Stimulated activated naive B cell treated with anti-CD40 and anti-IgM and Interleukin-4, amounts not matched to agents 10 μg/mL and 1 μg/mL and 100 μg/mL, for 72 hours (primary cell): ENCODE results near the gene CAMSAP3.

Source experiments
- ATAC-seq, 2 donors: fragments of 150-1000 bp; cut with Tn5 transposase; replicated peaks; 2 replicates each; pipeline ENCODE4 v1.10.0; 2021; ENCODE audit warnings: moderate library complexity in 1 of 2
- DNase-seq: peaks from one replicate; pipeline ENCODE4 v3.0.0; 2021
- H3K27ac Mint-ChIP-seq: one replicate; pipeline ENCODE4 v1.8.0; 2022; ENCODE audit warnings: mild to moderate bottlenecking, mixed read lengths
- H3K27me3 Mint-ChIP-seq, 2 donors: one replicate each; pipeline ENCODE4 v1.8.0; 2022; ENCODE audit warnings: mixed read lengths in 2 of 2
- H3K36me3 Mint-ChIP-seq, 2 donors: one replicate each; pipeline ENCODE4 v1.8.0; 2022; ENCODE audit warnings: mixed read lengths in 2 of 2, mild to moderate bottlenecking in 1 of 2
- H3K4me1 Mint-ChIP-seq, 2 donors: one replicate each; pipeline ENCODE4 v1.8.0; 2022; ENCODE audit warnings: mixed read lengths in 2 of 2, mild to moderate bottlenecking in 1 of 2
- H3K4me3 Mint-ChIP-seq, 2 donors: one replicate each; pipeline ENCODE4 v1.8.0; 2022; ENCODE audit warnings: mild to moderate bottlenecking in 2 of 2, mixed read lengths in 2 of 2, moderate library complexity in 1 of 2
- H3K9me3 Mint-ChIP-seq, 2 donors: one replicate each; pipeline ENCODE4 v1.8.0; 2022; ENCODE audit warnings: mixed read lengths in 2 of 2, mild to moderate bottlenecking in 1 of 2

Gene CAMSAP3

DNA sequence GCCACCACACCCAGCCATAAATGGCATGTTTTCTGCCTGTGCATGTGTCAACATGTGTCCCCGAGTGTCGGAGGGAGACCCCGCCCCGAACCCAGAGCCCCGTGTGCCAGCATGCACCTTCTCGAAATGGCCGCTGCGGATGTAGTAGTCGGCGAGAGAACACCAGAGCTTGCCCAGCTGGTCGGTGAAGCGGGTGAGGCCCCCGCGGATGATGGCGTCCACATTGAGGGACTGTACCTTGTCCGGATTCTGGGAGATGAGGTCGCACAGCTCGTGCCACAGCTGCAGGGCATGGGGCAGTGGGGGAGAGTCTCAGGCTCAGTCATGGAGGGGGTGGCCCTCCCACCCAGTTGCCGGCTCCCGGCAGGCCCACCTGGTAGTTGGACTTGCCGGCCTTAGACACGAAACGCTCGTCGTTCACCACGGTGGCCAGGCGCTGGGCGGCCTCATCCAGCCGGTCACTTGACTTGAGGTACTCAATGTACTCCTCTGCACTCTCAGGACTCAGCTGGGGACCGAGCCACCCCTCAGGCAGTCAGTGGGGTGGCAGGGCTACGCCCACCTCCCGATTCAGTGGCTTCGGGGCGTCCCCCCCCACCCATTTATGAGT is 30.2 kb downstream of the CAMSAP3 start:
- DNase-seq (no peak), ATAC-seq (no peak)
- Mint-ChIP-seq H3K4me1 (peaks cover 28 to 44% of the 10 kb centered on the region in 2 donors), H3K36me3 (peaks cover 32 to 48% of the 10 kb centered on the region in 2 donors), H3K27me3 (no peaks in the 10 kb centered on the region), H3K4me3 (no peak overlapping the region), H3K27ac (no peak overlapping the region), H3K9me3 (no peaks in the 10 kb centered on the region)

DNA sequence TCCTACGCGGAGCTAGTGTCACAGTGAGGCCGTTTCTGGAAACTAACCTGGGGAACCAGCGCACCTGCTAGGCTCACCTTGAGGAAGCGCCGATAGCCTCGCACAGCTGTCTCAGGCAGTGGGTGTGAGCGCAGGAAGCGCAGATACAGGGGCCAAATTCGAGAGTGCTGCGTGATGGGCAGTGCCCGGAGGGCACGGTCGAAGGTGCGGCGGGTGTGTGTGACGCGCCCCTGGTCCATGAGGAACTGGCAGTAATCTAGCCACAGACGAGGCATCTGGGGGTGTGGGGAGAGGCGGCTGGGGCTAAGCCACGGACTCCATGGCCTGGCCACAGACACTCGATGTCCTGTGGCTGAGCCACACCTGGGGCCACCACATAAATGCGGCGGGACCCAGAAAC is 31.5 kb downstream of the CAMSAP3 start:
- Mint-ChIP-seq H3K4me1 (peaks cover 32 to 57% of the 10 kb centered on the region in 2 donors), H3K9me3 (no peaks in the 10 kb centered on the region), H3K36me3 (peaks cover 36 to 43% of the 10 kb centered on the region in 2 donors), H3K4me3 (peak overlapping the region in 1 of 2 donors; percentile 14), H3K27ac (no peak overlapping the region), H3K27me3 (no peaks in the 10 kb centered on the region)
- DNase-seq (no peak), ATAC-seq (no peak)

DNA sequence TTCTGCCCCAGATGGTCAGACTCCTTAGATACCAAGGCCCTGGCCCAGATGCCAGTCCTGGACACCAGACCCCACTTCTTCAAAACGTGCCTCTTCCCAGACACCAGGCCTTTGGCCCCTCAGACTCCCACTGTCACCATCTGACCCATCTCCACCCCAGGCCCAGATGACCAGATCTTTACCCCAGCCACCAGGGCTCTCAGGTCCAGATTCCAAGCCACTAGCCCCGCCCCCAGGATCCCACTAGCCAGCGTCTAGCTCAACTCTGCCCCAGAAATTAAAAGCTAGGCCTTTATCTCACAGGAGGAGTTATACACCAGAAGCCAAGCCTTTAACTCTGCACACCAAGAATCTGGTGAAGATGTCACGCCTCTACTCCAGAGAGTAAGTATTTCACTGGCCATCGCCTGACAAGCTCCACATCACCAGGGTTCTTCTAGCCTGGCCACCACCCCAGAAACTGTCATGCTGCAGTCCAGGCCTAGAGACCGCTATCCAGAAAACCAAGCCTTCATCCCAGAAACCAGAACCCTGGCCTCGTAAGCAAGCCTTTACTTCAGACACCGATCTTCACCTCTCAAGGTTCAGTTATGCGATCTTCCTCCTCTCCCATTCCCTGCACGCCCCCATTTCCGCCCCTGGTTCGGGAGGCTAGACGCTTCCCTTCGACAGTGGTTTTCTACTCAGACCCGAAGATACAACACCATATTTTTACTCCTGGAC is 33.1 kb downstream of the CAMSAP3 start:
- Mint-ChIP-seq H3K4me3 (peak overlapping the region; percentile 96 to 97), H3K36me3 (peaks cover 39 to 43% of the 10 kb centered on the region in 2 donors), H3K27ac (peak overlapping the region; percentile 96), H3K4me1 (peaks cover 35 to 59% of the 10 kb centered on the region in 2 donors), H3K9me3 (no peaks in the 10 kb centered on the region), H3K27me3 (no peaks in the 10 kb centered on the region)
- no peak for DNase-seq
- no peak for ATAC-seq

DNA sequence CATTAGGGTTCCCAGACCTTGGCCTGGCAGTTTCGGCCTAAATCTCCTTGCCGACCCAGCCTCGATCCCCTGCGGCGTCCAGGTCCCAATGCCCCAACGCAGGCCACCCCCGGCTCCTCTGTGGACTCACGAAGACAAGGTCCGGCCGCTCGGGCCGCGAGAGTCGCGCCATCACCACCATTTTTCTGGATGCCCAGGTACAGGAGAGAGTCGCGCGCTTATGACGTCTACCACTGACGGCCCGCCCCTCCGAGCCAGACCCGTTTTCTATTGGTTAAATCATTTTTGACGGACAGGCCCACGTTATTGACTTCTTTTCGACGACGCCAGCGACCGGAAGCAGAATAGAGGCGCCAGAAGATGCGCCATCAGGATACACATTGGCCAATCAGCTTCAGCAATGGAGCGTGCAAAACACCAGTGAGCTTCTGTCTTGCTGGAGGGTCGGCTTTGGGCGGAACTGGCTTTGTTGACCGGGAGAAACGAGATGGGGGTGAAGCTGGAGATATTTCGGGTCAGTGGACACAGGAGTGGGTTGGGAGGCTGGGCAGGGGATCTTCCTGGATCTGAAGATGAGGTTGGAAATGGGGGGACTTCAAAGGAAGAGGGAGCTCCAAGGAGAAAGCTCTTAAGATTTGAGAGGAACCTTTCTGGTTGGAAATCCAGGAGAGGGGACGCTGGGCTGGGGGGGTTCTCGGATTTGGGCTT is 33.8 kb downstream of the CAMSAP3 start, which contains the start of the genes PET100 and XAB2:
TSS of gene PET100 (plus strand) at position 447 of the 708 bp plus-strand sequence. CDS start at position 488, 41 bp downstream.
TSS of gene XAB2 (minus strand) at position 199 of the 708 bp plus-strand sequence. CDS start at position 181, 18 bp downstream.
- Mint-ChIP-seq H3K4me1 (peaks cover 38 to 59% of the 10 kb centered on the region in 2 donors), H3K9me3 (no peaks in the 10 kb centered on the region), H3K27me3 (no peaks in the 10 kb centered on the region), H3K27ac (peak within 1 kb of the TSS; percentile 96), H3K36me3 (peaks cover 36 to 45% of the 10 kb centered on the region in 2 donors), H3K4me3 (peak within 1 kb of the TSS; percentile 96 to 97)
- ATAC-seq (peak; percentile 99 to 100), DNase-seq (peak; percentile 95)

DNA sequence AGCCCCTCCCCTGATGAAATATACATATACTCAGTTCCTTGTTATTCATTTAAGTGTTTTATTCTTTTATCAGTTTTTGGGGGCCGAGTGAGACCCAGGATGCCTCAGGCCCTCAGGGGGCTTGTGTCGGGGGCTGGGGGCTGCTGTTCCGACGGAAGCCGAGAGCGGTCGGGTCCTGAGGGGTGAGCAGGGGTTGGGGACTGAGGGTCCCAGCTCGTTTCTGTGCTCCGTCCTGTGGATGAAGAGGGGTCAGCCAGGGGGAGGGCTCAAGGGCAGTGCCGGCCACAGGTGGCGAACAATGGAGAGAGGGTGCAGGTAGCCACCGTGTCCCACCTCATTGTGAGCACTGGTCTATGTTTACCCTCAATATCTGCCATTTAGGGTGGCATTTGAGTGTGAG is 35.9 kb downstream of the CAMSAP3 start:
- no peak for DNase-seq
- Mint-ChIP-seq H3K27me3 (no peaks in the 10 kb centered on the region), H3K4me1 (peaks cover 44 to 76% of the 10 kb centered on the region in 2 donors), H3K4me3 (peak overlapping the region in 1 of 2 donors; percentile 6), H3K27ac (no peak overlapping the region), H3K36me3 (peaks cover 31 to 38% of the 10 kb centered on the region in 2 donors), H3K9me3 (no peaks in the 10 kb centered on the region)
- no peak for ATAC-seq

DNA sequence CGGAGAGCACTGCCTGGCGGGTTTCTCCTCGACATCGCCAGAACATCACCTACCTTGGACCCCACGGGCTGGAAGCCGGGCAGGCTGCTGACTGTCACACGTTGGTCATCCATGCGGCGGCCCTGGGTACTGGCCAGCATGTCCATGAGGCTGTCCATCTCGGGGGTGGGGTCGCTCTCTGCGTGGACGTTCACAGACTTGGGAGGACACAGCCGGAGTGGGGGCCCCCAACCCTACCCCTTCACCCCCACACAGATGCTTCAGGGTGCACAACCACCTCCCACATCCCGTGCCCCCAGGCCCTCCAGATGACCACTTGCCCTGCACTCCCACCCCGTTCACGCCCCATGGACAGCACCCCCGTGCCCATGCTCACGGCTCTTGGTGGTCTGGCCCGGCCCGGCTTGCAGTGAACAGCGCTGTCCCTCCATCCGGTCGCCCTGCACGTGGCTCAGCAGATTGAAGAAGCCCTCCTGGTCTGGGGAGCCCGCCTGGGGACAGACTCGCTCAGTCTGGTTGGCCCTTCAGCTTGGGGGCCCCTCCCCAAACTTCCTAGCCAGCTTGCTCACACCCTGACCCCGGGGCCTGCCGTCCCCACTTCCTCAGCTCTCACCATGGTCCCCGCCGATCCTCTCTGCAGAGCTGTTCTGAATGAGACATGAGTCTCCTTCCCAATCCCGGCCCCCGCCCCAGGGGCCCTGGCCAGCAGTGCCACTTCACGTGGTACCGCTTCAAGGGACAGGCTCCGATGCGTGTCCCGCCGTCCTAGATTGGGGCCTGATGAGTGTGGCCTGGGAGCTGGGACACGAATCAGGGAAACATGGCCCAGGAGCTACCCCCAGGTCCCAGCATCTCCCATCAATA is 36.9 kb downstream of the CAMSAP3 start:
- Mint-ChIP-seq H3K27me3 (no peaks in the 10 kb centered on the region), H3K4me1 (peaks cover 43 to 81% of the 10 kb centered on the region in 2 donors), H3K36me3 (peaks cover 30 to 33% of the 10 kb centered on the region in 2 donors), H3K9me3 (no peaks in the 10 kb centered on the region), H3K27ac (peak overlapping the region; percentile 10), H3K4me3 (peak overlapping the region in 1 of 2 donors; percentile 18)
- no peak for DNase-seq
- no peak for ATAC-seq

DNA sequence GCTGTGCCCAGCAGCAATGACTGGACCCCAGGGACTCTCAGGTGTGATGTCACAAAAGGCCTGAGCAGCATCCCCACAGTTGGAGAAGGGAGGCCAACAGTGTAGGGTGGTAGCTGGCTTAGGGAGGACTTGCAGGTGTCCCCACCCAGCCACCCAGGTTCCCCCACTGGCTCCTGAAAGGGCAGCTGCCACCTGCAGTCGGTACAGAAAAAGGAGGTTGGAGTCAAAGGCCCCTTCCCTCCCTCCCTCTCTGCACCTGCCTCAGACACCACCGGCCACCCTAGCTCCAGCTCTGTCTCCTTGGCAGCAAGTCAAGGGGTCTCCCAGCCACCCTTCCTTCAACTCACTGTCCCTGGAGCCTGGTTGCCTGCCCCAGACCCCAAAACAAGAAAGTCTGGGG is 38.0 kb downstream of the CAMSAP3 start, which contains the start of gene PCP2:
TSS of gene PCP2 (minus strand) at position 22 of the 400 bp plus-strand sequence. CDS start 262 bp downstream, outside the sequence.
- H3K27me3 Mint-ChIP-seq, result no peaks in the 10 kb centered on the region
- peak within 1 kb of the TSS in 1 of 2 donors; percentile 32 for H3K4me3 Mint-ChIP-seq
- peak within 1 kb of the TSS; percentile 10 for H3K27ac Mint-ChIP-seq
- peaks cover 34 to 81% of the 10 kb centered on the region in 2 donors for H3K4me1 Mint-ChIP-seq
- H3K36me3 Mint-ChIP-seq, result peaks cover 33 to 34% of the 10 kb centered on the region in 2 donors
- no peak for ATAC-seq
- no peak for DNase-seq
- no peaks in the 10 kb centered on the region for H3K9me3 Mint-ChIP-seq

DNA sequence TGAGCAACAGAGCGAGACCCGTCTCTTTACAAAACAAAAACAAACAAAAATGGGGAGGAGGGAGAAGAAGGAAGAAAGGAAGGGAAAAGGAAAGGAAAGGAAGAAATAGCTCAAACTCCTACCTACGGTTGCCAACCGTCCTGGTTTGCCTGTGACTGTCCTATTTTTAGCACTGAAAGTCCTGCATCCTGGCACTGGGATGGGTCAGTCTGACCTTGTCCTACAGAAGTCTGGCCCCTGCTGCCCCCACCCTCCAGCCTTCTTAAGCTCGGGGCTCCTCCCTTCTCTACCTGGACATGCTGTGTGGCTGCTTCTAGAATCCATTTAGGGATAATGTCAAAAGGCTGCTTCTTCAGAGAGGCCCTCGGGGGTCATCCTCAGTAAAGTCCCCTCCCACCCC is 40.0 kb downstream of the CAMSAP3 start:
- peaks cover 38% of the 10 kb centered on the region in 2 donors for H3K36me3 Mint-ChIP-seq
- H3K4me1 Mint-ChIP-seq, result peaks cover 35 to 79% of the 10 kb centered on the region in 2 donors
- no peaks in the 10 kb centered on the region for H3K9me3 Mint-ChIP-seq
- no peak for ATAC-seq
- H3K27me3 Mint-ChIP-seq, result no peaks in the 10 kb centered on the region
- H3K27ac Mint-ChIP-seq, result peak overlapping the region; percentile 75
- no peak for DNase-seq
- H3K4me3 Mint-ChIP-seq, result peak overlapping the region; percentile 36 to 94

DNA sequence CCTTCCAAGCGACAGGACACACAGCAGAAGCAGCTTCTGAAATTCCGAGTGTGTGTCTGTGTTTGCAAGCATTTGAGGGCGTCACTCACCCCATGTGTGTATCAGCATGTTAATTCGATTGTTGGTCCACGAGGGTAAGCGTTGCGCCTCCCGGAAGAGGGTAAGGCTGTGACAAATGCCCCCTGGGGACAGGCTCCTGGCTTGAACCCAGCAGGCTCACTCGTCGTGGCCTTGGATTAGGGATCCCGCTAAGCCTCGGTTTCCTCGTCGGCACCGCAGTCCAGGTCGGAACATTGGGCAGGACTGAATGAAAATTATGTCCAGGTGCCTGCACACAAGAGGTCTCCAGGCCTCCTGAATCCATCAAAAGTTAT is 40.6 kb downstream of the CAMSAP3 start:
- no peak for DNase-seq
- Mint-ChIP-seq H3K36me3 (peaks cover 38% of the 10 kb centered on the region in 2 donors), H3K9me3 (no peaks in the 10 kb centered on the region), H3K4me3 (peak overlapping the region; percentile 92 to 94), H3K27me3 (no peaks in the 10 kb centered on the region), H3K27ac (peak overlapping the region; percentile 97), H3K4me1 (peaks cover 33 to 72% of the 10 kb centered on the region in 2 donors)
- ATAC-seq, result no peak

DNA sequence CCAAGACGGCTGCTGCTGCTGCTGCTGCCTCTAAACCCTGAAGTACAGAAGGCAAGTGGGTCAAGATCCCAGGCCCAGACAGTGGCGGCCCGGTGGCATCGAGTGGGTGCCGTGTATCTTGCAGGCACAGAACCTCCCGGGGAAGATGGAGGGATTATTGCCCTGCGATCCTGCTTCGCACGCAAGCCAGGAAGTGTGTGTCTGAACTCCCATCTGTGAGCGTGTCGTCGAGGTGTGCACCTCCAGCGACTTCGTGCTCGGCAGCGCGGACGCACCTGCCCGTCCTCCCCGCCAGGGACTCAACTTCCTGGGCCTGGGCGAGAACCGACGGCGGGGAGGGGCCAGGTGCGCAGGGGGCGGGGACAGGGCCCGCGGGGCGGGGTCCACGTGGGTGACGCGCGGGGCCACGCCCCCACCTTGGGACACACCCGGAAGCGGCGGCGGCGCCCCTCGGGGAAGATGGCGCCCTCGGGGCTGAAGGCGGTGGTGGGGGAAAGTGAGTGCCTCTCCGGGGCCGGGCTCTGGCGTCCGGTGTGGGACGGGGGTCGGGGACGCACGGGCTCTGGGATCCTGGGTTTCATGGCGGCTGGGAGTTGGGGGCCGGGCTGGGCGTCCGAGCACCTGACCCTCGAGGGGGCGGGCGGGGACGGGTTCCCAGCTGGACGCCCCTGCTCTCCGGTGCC is 41.2 kb downstream of the CAMSAP3 start, which contains the start of gene STXBP2:
TSS of gene STXBP2 (plus strand) at position 420 of the 683 bp plus-strand sequence. CDS start at position 460, 40 bp downstream.
- Mint-ChIP-seq H3K9me3 (no peaks in the 10 kb centered on the region), H3K36me3 (peaks cover 34 to 36% of the 10 kb centered on the region in 2 donors), H3K4me3 (peak within 1 kb of the TSS; percentile 92 to 94), H3K4me1 (peaks cover 29 to 67% of the 10 kb centered on the region in 2 donors), H3K27ac (peak within 1 kb of the TSS; percentile 97), H3K27me3 (no peaks in the 10 kb centered on the region)
- peak; percentile 95 to 98 for ATAC-seq
- DNase-seq, result peak; percentile 84

DNA sequence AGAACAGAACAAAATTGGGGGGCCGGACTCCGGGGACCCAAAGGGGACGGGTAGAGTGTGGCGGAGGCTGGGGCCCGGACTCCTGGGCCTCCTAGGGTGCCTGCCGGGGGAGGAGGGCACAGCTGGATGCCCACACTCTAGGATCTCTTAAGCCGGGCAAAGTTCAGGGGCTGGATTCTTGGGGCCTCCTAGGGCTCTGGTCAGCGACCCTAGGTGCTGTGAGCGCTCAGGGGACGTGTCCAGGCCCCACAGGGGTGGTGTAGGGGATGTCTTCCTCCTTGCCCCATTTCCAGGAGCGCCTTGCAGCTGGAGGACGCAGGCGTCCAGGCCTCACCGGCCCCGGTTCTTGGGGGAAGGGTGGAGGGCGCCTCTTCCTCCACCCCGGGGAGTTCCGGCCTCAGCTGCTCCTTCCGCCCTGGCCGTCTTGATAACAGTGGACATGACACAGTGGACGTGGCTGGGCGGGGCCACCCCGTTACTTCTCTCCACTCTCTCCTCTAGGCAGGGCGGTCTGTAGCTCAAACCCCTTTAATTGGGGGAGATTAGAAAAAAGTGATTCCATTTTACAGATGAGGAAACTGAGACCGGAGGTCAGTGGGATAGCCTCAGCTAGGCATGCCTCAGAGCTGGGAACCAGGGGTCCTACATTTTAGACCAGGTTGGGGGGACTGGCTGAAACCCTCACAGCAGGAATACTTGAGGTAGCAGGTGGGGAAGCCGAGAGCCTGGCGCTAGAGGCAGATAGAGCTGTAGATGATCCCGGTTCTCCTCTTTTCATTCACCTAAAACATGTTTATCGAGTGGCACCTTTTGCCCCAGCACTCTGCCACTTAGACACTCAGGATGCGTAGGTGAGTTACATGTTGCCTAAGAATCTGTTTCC is 42.0 kb downstream of the CAMSAP3 start:
- peaks cover 29 to 62% of the 10 kb centered on the region in 2 donors for H3K4me1 Mint-ChIP-seq
- H3K4me3 Mint-ChIP-seq, result peak overlapping the region; percentile 92 to 94
- ATAC-seq (peak; percentile 48 to 55), DNase-seq (no peak)
- no peaks in the 10 kb centered on the region for H3K9me3 Mint-ChIP-seq
- H3K27me3 Mint-ChIP-seq, result no peaks in the 10 kb centered on the region
- H3K27ac Mint-ChIP-seq, result peak overlapping the region; percentile 97
- H3K36me3 Mint-ChIP-seq, result peaks cover 34 to 37% of the 10 kb centered on the region in 2 donors

DNA sequence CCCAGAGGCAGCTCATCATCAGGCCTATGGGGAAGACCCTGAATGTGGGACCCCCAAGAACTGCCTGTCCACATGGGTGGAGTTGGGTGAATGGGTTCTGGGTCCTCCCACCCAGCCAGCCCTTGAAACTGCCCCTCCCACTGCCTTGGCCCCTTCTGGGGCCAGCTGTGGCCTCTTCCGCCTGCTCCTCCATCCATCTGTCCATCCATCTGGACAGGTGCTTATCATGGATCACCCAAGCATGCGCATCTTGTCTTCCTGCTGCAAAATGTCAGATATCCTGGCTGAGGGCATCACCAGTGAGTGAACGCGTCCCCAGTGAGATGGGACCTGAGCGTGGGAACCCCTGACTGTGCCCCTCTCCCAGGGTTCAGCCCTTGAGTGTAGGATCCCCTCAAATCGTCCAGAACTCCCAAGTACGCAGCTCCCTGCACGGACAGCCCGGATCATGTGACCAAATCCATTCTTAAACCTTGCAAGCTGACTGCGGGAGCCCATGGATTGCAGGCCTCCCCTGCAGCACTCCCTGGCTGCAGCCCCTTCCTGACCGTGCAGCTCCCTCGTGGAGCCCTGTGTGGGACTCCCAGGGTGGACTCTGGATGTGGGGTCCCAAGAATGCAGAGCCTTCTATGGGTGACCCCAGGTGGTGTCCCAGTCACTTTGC is 43.3 kb downstream of the CAMSAP3 start:
- Mint-ChIP-seq H3K9me3 (peaks cover 0 to 2% of the 10 kb centered on the region in 2 donors), H3K4me3 (peak overlapping the region in 1 of 2 donors; percentile 7), H3K4me1 (peaks cover 26 to 55% of the 10 kb centered on the region in 2 donors), H3K27ac (no peak overlapping the region), H3K36me3 (peaks cover 36 to 42% of the 10 kb centered on the region in 2 donors), H3K27me3 (no peaks in the 10 kb centered on the region)
- ATAC-seq, result no peak
- DNase-seq, result no peak
